ENCODE results near the gene ZBTB11.
"Not testable (repeated sequence)": the region's sequence is repeated elsewhere in the genome, so short reads cannot be mapped to it uniquely, and the experiment has no call there.

The ZBTB11 gene

DNA sequence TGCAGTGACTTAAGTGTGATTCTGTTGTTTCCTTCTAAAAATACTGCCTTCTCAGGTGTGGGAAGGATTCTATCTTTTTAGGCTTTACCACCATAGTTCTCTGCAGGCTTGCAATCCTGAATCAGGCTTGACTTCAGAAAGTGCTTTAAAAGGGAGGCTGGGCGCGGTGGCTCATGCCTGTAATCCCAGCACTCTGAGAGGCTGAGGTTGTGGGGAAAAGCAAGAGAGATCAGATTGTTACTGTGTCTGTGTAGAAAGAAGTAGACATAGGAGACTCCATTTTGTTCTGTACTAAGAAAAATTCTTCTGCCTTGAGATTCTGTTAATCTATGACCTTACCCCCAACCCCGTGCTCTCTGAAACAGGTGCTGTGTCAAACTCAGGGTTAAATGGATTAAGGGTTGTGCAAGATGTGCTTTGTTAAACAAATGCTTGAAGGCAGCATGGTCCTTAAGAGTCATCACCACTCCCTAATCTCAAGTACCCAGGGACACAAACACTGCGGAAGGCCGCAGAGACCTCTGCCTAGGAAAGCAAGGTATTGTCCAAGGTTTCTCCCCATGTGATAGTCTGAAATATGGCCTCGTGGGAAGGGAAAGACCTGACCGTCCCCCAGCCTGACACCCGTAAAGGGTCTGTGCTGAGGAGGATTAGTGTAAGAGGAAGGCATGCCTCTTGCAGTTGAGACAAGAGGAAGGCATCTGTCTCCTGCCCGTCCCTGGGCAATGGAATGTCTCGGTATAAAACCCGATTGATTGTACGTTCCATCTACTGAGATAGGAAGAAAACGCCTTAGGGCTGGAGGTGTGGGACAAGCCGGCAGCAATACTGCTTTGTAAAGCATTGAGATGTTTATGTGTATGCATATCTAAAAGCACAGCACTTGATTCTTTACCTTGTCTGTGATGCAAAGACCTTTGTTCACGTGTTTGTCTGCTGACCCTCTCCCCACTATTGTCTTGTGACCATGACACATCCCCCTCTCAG is 15.0 kb upstream of the ZBTB11 start:
- not testable (repeated sequence) for DNase-seq

- DNase-seq = no peak
Measured at GRCh38 chr3:101690972-101691371, 14.0 kb upstream of the ZBTB11 start.

GRCh38 chr3:101689286-101689685 is 12.4 kb upstream of the ZBTB11 start:
- DNase-seq = no peak

DNA sequence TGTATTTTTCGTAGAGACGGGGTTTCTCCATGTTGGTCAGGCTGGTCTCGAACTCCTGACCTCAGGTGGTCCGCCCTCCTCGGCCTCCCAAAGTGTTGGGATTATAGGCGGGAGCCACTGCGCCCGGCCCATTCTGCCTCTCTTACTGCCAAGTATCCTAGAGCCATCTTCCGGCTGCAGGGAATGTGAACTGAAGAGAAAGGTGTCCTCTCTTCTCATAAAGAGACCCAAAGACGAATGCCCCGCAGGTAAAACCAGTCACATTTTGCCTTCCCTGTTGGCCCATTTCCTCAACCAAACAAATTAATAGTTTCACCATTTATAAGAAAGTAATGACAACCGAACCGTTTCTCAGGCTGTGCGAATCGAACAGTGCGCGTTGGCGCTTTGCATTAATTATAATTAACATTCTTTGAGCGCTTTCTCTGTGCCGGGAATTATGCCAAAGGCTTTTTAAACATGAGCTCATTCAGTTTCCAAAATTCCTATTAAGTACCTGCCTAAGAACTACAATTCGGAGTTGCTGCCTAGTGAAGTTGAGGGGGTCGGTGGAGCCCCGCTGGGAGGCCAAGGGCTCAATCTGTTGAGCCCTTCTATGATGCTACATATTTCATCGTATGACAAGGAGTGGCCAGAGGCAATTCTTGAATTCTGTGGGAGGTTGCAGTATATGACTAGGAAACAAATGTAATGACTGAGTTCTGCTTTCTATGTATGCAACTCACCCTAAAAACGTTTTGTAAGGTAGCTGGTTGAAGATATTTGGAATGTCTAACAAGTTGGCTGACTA is 10.4 kb upstream of the ZBTB11 start:
- no peak for DNase-seq

DNA sequence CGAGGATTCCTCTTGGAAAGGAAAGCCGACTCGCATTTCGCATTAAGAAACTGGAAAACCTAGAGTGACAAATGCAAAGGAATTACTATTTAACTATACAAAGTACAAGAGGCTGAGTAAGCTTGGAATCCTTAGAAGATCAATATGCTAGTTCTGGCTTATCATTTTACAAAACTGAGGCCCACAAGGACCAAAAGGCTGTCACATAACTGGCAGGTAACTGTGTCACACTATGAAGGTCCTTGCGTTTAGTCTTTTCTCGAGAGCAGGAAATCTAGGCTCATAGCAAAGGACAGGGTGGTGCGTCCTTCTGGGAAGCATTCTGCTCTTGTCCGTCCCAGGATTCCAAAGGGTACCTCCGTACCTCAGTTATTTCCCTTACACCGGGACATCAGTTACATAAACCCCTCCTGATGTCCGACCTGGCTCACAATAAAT is 9.0 kb upstream of the ZBTB11 start:
- DNase-seq = no peak

DNA sequence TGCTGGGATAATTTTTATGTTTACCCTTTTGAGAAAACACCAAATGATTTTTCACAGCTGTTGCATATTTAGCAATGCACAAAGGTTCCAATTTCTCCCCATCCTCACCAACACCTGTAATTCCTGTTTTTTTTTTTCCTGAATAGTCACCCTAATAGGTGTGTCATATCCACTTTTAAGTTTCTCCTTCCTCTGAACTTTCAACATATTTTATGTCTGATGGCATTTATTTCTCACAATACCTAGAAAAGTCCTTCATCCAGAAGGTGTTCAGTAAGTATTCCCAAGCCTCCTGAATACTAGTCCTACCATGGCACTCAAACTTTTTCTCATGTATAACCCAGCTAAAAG is 8.1 kb upstream of the ZBTB11 start:
- no peak for DNase-seq

- DNase-seq = no peak
Measured at GRCh38 chr3:101680466-101680865, 3.5 kb upstream of the ZBTB11 start.

DNA sequence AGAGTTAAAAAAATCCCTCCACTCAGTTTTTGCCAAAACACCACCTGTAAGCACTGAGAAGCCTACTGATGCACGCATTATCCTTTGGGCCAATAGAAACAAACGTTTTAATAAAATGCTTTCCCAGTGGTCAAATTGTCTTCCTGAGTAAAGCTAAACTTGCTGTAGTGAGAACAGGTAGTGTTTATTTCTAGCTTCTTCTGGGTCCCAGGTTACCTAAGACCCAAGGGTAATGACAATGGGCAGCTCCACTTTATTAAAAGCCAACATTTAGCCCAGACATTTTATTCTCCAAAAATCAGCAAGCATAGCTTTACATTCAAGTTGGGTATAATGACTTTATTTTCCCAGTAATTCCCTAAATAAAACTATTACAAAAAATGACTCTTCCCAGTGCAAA is 1.9 kb upstream of the ZBTB11 start:
- DNase-seq = not testable (repeated sequence)

GRCh38 chr3:101677436-101678286 is 729 bp upstream of the ZBTB11 start:
- no peak for DNase-seq

DNA sequence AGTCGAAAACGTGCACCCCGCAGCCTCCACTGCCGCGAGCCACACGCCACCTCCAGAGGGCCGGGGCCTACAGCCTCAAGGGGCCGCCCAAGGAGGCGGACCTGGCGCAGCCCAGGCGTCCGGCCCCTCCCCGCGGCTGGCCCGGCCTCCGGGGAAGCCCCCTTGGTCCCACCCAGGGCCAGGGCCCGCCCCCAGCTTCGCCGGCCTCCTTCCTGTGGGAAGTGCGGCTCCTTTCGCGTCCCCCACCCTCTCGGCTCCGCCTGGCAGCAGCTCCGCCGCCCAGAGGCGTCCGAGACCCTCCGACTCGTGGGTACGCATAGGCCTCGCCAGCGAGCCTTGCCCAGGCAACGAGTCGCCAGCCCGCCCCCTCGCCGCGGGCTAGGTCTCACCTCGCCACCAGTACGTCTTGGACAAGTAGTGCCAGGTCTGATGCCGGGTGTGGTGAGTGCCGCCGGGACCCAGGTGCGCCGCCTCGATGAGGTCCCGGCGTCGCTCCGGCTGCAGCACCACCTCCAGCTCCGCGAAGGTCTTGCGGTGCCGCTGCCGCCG is 642 bp downstream of the ZBTB11 start:
- no peak for DNase-seq

DNA sequence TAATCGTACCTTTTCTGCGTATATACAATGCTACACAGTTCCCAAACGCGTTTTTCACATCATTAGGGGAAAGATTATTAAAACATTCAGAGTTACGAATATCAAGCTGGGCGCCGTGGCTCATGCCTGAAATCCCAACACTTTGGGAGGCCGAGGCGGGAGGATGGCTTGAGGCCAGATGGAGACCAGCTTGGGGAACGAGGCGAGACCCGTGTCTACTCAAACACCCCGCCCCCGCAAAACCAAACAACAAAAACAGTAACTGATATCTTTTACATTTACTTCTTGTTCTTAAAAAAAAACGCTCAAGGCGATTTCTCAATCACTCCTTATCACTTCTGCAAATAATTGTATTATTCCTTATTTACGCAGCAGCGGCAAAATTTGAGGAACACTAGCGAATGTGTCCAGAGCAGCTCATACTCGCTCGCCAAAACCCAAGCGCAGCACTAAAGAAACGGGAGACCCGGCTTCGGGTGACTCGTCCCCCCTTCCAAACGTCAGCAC is 1.2 kb downstream of the ZBTB11 start:
- no peak for DNase-seq

DNA sequence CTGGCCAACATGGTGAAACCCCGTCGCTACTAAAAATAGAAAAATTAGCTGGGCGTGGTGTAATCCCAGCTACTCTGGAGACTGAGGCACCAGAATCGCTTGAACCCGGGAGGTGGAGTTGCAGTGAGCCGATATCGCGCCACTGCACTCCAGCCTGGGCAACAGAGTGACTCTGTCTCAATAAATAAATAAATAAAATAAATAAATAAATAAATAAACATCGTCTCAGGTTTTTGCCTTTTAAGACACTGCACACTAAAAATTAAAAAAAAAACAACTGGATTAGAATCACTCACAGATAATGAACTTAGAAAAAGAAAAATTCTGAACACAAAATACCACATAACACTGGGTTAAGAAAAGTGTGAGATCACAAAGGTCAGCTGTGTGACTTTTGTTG is 2.4 kb downstream of the ZBTB11 start:
- DNase-seq = no peak

DNA sequence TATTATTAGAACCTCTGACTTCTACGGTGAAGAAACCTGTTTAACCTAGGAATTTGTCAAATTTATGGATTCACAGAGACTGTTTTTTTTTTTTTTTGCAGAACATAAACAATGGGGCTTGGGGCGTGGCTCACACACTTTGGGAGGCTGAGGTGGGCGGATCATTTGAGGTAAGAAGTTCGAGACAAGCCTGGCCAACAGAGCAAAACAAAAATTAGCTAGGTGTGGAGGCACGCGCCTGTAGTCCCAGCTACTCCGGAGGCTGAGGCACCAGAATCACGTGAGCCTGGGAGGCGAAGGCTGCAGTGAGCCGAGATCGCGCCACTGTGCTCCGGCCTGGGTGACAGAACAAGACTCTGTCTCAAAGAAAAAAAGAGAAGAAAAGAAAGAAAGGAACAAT is 3.0 kb downstream of the ZBTB11 start:
- no peak for DNase-seq

DNA sequence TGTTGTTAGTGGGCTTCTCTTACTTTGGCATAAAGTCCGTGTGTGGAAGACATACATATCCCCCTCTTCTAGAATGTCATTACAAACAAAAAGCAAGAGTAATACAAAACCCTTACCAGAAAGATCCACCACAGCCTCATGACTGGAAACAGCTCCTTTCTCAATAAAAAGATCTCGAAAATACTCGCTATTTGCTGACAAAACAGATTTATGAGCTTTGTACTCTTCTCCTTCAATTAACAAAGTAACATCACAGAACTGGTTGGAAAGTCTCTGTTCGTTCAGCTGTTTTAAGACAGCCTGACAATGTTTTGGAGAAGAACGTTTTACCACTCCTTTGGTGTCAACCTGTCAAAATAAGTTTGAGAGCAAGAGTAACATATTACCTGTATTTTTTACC is 5.9 kb downstream of the ZBTB11 start:
- no peak for DNase-seq

DNA sequence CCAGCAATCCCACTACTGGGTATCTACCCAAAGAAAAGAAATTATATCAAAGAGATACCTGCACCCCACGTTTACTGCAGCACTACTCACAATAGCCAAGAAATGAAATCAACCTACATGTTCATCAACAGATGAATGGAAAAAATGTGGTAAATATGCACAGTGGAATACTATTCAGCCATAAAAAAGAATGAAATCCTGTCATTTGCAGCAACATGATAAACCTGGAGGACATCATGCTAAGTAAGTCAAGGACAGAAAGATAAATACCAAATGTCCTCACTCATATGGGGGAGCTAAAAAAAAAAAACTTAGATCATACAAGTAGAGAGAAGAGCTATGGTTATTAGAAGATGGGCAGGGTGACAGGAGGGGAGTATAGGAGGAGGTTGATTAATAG is 9.1 kb downstream of the ZBTB11 start:
- no peak for DNase-seq

DNA sequence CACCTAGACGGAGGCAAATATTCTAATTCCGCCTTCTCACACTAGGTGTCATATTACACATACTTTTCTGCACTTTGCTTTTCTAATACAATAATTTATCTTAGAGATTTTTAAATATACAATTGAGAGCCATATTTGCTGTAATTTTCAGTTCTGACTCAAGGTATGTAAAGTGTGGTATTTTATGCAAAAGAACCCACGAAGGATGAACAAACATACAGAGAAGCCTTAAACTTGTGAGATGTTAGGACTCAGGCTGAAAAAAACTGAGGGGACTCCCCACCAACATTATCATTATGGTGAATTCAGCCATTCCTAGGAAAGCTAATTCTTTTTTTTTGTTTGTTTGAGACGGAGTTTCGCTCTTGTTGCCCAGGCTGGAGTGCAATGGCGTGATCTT is 9.6 kb downstream of the ZBTB11 start:
- DNase-seq = no peak

DNA sequence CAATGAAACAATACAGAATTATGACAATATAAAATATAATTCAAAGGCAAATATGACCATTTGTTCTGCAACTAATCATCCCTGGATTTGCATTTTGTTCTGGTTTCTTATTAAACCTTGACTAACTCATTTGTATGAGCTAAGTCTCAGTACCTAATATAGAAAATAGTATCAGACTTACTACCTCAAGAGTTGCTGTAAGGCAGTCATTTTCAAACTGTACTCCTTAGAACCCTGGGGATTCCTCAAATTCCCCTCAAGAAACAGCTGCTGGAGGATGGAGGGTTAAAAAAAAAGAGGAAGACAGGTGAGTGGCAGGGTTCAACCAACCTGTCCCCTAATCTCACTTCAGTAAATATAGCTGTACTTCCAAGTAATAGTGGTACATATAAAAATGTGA is 11.1 kb downstream of the ZBTB11 start:
- DNase-seq = no peak

- no peak for DNase-seq
Measured at GRCh38 chr3:101665357-101665756, 11.6 kb downstream of the ZBTB11 start.

- no peak for DNase-seq
Measured at GRCh38 chr3:101660714-101661113, 16.2 kb downstream of the ZBTB11 start.

- no peak for DNase-seq
Measured at GRCh38 chr3:101656651-101657050, 20.3 kb downstream of the ZBTB11 start.

DNA sequence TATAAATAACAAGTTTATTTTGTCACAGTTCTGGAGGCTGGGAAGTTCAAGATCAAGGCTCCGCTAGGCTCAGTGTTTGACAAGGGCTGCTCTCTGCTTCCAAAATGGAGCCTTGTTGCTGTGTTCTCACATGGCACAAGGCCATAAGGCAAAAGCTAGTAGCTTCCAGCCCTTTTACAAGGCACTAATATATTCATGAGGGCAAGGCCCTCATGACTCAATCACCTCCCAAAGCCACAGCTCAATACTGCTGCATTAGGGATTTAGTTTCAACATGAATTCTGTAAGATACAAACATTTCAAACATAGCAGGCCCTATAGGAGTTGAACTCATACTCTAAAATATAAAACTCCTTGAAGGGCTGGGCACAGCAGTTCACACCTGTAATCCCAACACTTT is 30.2 kb downstream of the ZBTB11 start:
- no peak for DNase-seq

DNA sequence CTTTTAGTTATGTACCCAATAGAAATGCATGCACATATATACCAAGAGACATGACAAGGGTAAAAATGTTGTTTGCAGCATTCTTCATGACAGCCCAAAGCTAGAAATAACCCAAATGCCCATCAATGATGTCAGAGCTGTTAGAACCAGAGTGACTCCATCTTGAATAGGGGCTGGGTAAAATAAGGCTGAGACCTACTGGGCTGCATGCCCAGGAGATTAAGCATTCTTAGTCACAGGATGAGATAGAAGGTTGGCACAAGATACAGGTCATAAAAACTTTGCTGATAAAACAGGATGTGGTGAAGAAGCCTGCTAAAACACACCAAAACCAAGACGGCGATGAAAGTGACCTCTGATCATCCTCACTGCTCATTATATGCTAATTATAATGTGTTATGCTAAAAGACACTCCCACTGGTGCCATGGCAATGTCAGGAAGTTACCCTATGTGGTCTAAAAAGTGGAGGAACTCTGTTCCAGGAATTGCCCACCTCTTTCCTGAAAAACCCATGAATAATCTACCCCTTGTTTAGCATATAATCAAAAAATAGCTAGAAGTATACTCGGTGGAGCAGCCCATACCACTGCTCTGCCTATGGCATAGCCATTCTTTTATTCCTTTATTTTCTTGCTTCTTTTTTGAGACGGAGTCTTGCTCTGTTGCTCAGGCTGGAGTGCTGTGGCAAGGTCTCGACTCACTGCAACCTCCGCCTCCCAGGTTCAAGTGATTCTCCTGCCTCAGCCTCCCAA is 32.9 kb downstream of the ZBTB11 start:
- DNase-seq = no peak
